CD4-positive, CD25-positive, alpha-beta regulatory T cell (primary cell): ENCODE data around the gene NKIRAS2. TPM values are rescaled to one million over a fixed set of nuclear protein-coding genes. Genes with fewer than 3 reads are reported as not detected.

Experiments used
- ATAC-seq, 2 donors: fragments of 150-1000 bp; cut with Tn5 transposase; one replicate each; pipeline ENCODE4 v1.10.0; 2021; ENCODE audit warnings: low read depth in 2 of 2, moderate number of reproducible peaks in 2 of 2, moderate library complexity in 1 of 2
- DNase-seq, 3 donors: peaks; one replicate each; pipeline versions ENCODE4 v3.0.0 to v3.0.0-alpha.2; 2012 to 2022; ENCODE audit warnings: mixed read lengths in 1 of 3
- H3K27ac ChIP-seq: one replicate; pipeline ENCODE4 v1.7.0; 2013; ENCODE audit warnings: mild to moderate bottlenecking, low read length; ENCODE audit not compliant: insufficient read depth, poor library complexity, severe bottlenecking
- H3K27me3 ChIP-seq: one replicate; pipeline ENCODE4 v1.7.0; 2013; ENCODE audit warnings: low read length; ENCODE audit not compliant: control insufficient read depth, insufficient read depth
- H3K36me3 ChIP-seq: one replicate; pipeline ENCODE4 v1.7.0; 2013; ENCODE audit warnings: mild to moderate bottlenecking, low read length, moderate library complexity; ENCODE audit not compliant: control insufficient read depth, insufficient read depth
- H3K4me1 ChIP-seq: 2 replicates; pipeline ENCODE4 v1.7.0; 2013; ENCODE audit warnings: mild to moderate bottlenecking, low read length; ENCODE audit not compliant: insufficient read depth, control insufficient read depth, poor library complexity, severe bottlenecking
- H3K4me3 ChIP-seq: one replicate; pipeline ENCODE4 v1.7.0; 2013; ENCODE audit warnings: low read depth, mild to moderate bottlenecking, low read length, moderate library complexity
- H3K9me3 ChIP-seq, 2 experiments: 1 replicate in 1 of 2; 2 replicates in 1 of 2; pipeline ENCODE4 v1.7.0; 2013; ENCODE audit warnings: low read length in 2 of 2, mild to moderate bottlenecking in 1 of 2, moderate library complexity in 1 of 2; ENCODE audit not compliant: control insufficient read depth in 2 of 2
- H3K27ac Mint-ChIP-seq, 3 donors: one replicate each; pipeline ENCODE4 v1.8.0; 2020 to 2022; ENCODE audit warnings: mild to moderate bottlenecking in 3 of 3, mixed read lengths in 3 of 3, moderate library complexity in 2 of 3
- H3K27me3 Mint-ChIP-seq: one replicate; pipeline ENCODE4 v1.8.0; 2022; ENCODE audit warnings: mild to moderate bottlenecking, mixed read lengths
- H3K36me3 Mint-ChIP-seq: one replicate; pipeline ENCODE4 v1.8.0; 2020; ENCODE audit warnings: mixed read lengths
- H3K4me1 Mint-ChIP-seq, 4 donors: one replicate each; pipeline ENCODE4 v1.8.0; 2020 to 2022; ENCODE audit warnings: mixed read lengths in 4 of 4, mild to moderate bottlenecking in 1 of 4
- H3K4me3 Mint-ChIP-seq, 4 donors: one replicate each; pipeline ENCODE4 v1.8.0; 2020 to 2022; ENCODE audit warnings: mild to moderate bottlenecking in 4 of 4, mixed read lengths in 4 of 4, moderate library complexity in 3 of 4
- H3K9me3 Mint-ChIP-seq, 7 donors: one replicate each; pipeline ENCODE4 v1.8.0; 2020 to 2022; ENCODE audit warnings: mixed read lengths in 7 of 7, mild to moderate bottlenecking in 3 of 7, moderate library complexity in 2 of 7
- polyA plus RNA-seq, 4 donors: library from polyadenylated mRNA; unstranded; fragments of 300-500 nt; fragmentation: Illumina TruSeq; gene quantifications; one replicate each; pipeline ENCODE4 v1.2.3, GENCODE V29; 2021
- total RNA-seq: library from RNA; stranded (reverse); gene quantifications from one replicate; pipeline ENCODE4 v1.2.3, GENCODE V29; 2022

Gene NKIRAS2
- total and polyA plus RNA-seq, 5 donors from 2014 or later, result 14.6 to 25.8 (median 22.5) TPM

- Mint-ChIP-seq H3K4me1 (peaks cover 4 to 20% (median 10%) of the 10 kb centered on the region in 4 donors), H3K27ac (no peak overlapping the region), H3K4me3 (no peak overlapping the region), H3K36me3 (peaks cover 27% of the 10 kb centered on the region), H3K9me3 (no peaks in the 10 kb centered on the region), H3K27me3 (no peaks in the 10 kb centered on the region)
- no peaks in the 10 kb centered on the region for H3K27me3 ChIP-seq
- peaks cover 4% of the 10 kb centered on the region for H3K4me1 ChIP-seq
- DNase-seq (no peak), ATAC-seq (no peak)
- no peak overlapping the region for H3K27ac ChIP-seq
- H3K9me3 ChIP-seq, result no peaks in the 10 kb centered on the region
- H3K36me3 ChIP-seq, result peaks cover 72% of the 10 kb centered on the region
- no peak overlapping the region for H3K4me3 ChIP-seq
These were observed 44.5 kb upstream of the NKIRAS2 start for GRCh38 chr17:41975099-41976083.

GRCh38 chr17:41976142-41976768, 43.6 kb upstream of the NKIRAS2 start:
- H3K9me3 Mint-ChIP-seq, result no peaks in the 10 kb centered on the region
- H3K4me3 ChIP-seq, result no peak overlapping the region
- H3K36me3 ChIP-seq, result peaks cover 77% of the 10 kb centered on the region
- no peaks in the 10 kb centered on the region for H3K4me1 ChIP-seq
- peak overlapping the region in 1 of 3 donors; percentile 20 for H3K27ac Mint-ChIP-seq
- no peak overlapping the region for H3K4me3 Mint-ChIP-seq
- H3K36me3 Mint-ChIP-seq, result peaks cover 28% of the 10 kb centered on the region
- DNase-seq (no peak), ATAC-seq (no peak)
- peaks cover under 1 to 13% (median 6%) of the 10 kb centered on the region in 4 donors for H3K4me1 Mint-ChIP-seq
- H3K27me3 ChIP-seq, result no peaks in the 10 kb centered on the region
- H3K27ac ChIP-seq, result no peak overlapping the region
- H3K27me3 Mint-ChIP-seq, result no peaks in the 10 kb centered on the region
- no peaks in the 10 kb centered on the region for H3K9me3 ChIP-seq

- Mint-ChIP-seq H3K4me1 (peaks cover 0 to 4% (median 1%) of the 10 kb centered on the region in 4 donors), H3K4me3 (no peak overlapping the region), H3K27ac (peak overlapping the region in 2 of 3 donors; percentile 23 to 42), H3K36me3 (peaks cover 32% of the 10 kb centered on the region), H3K27me3 (no peaks in the 10 kb centered on the region), H3K9me3 (no peaks in the 10 kb centered on the region)
- H3K4me1 ChIP-seq, result no peaks in the 10 kb centered on the region
- no peak for ATAC-seq
- H3K27me3 ChIP-seq, result no peaks in the 10 kb centered on the region
- DNase-seq, result no peak
- no peak overlapping the region for H3K27ac ChIP-seq
- no peaks in the 10 kb centered on the region for H3K9me3 ChIP-seq
- H3K36me3 ChIP-seq, result peaks cover 84% of the 10 kb centered on the region
- H3K4me3 ChIP-seq, result no peak overlapping the region
These were observed 41.9 kb upstream of the NKIRAS2 start for GRCh38 chr17:41977991-41978390.

GRCh38 chr17:41982026-41982760, 37.7 kb upstream of the NKIRAS2 start:
- no peak overlapping the region for H3K27ac ChIP-seq
- no peaks in the 10 kb centered on the region for H3K27me3 Mint-ChIP-seq
- H3K4me1 ChIP-seq, result no peaks in the 10 kb centered on the region
- H3K4me3 Mint-ChIP-seq, result no peak overlapping the region
- no peak for ATAC-seq
- peaks cover 77% of the 10 kb centered on the region for H3K36me3 ChIP-seq
- H3K4me1 Mint-ChIP-seq, result peaks cover 0 to 2% (median 1%) of the 10 kb centered on the region in 4 donors
- no peak for DNase-seq
- H3K9me3 ChIP-seq, result no peaks in the 10 kb centered on the region
- H3K36me3 Mint-ChIP-seq, result peaks cover 45% of the 10 kb centered on the region
- H3K27ac Mint-ChIP-seq, result peak overlapping the region in 1 of 3 donors; percentile 35
- H3K9me3 Mint-ChIP-seq, result no peaks in the 10 kb centered on the region
- no peak overlapping the region for H3K4me3 ChIP-seq
- H3K27me3 ChIP-seq, result no peaks in the 10 kb centered on the region

- Histone ChIP-seq H3K9me3 (no peaks in the 10 kb centered on the region), H3K36me3 (peaks cover 87% of the 10 kb centered on the region), H3K27me3 (no peaks in the 10 kb centered on the region), H3K4me1 (no peaks in the 10 kb centered on the region), H3K27ac (no peak overlapping the region), H3K4me3 (no peak overlapping the region)
- H3K27ac Mint-ChIP-seq, result no peak overlapping the region
- ATAC-seq (no peak), DNase-seq (no peak)
- no peak overlapping the region for H3K4me3 Mint-ChIP-seq
- no peaks in the 10 kb centered on the region for H3K4me1 Mint-ChIP-seq
- H3K36me3 Mint-ChIP-seq, result peaks cover 59% of the 10 kb centered on the region
- no peaks in the 10 kb centered on the region for H3K27me3 Mint-ChIP-seq
- H3K9me3 Mint-ChIP-seq, result no peaks in the 10 kb centered on the region
These were observed 35.4 kb upstream of the NKIRAS2 start for GRCh38 chr17:41984454-41984853.

- H3K4me1 Mint-ChIP-seq, result no peaks in the 10 kb centered on the region
- H3K36me3 Mint-ChIP-seq, result peaks cover 53% of the 10 kb centered on the region
- no peak overlapping the region for H3K27ac Mint-ChIP-seq
These were observed 34.0 kb upstream of the NKIRAS2 start for GRCh38 chr17:41985919-41986318.

GRCh38 chr17:41986634-41987033, 33.3 kb upstream of the NKIRAS2 start:
- ATAC-seq (no peak), DNase-seq (no peak)
- Mint-ChIP-seq H3K4me3 (no peak overlapping the region), H3K27me3 (no peaks in the 10 kb centered on the region), H3K9me3 (no peaks in the 10 kb centered on the region), H3K27ac (peak overlapping the region in 1 of 3 donors; percentile 38), H3K36me3 (peaks cover 58% of the 10 kb centered on the region), H3K4me1 (no peaks in the 10 kb centered on the region)
- no peaks in the 10 kb centered on the region for H3K4me1 ChIP-seq
- H3K4me3 ChIP-seq, result no peak overlapping the region
- H3K27ac ChIP-seq, result no peak overlapping the region
- peaks cover 89% of the 10 kb centered on the region for H3K36me3 ChIP-seq
- no peaks in the 10 kb centered on the region for H3K9me3 ChIP-seq
- H3K27me3 ChIP-seq, result no peaks in the 10 kb centered on the region

More at GRCh38 chr17:41985919-41986318, 34.0 kb upstream of the NKIRAS2 start:
- H3K27me3 Mint-ChIP-seq, result no peaks in the 10 kb centered on the region
- Histone ChIP-seq H3K4me1 (no peaks in the 10 kb centered on the region), H3K9me3 (no peaks in the 10 kb centered on the region), H3K36me3 (peaks cover 89% of the 10 kb centered on the region), H3K4me3 (no peak overlapping the region), H3K27ac (no peak overlapping the region), H3K27me3 (no peaks in the 10 kb centered on the region)
- DNase-seq (no peak), ATAC-seq (no peak)
- H3K9me3 Mint-ChIP-seq, result no peaks in the 10 kb centered on the region
- H3K4me3 Mint-ChIP-seq, result no peak overlapping the region
